ENCODE results near the gene TPH1.
A peak's percentile ranks its signal among the peaks of the same experiment; 100 is the strongest.

Gene TPH1

DNA sequence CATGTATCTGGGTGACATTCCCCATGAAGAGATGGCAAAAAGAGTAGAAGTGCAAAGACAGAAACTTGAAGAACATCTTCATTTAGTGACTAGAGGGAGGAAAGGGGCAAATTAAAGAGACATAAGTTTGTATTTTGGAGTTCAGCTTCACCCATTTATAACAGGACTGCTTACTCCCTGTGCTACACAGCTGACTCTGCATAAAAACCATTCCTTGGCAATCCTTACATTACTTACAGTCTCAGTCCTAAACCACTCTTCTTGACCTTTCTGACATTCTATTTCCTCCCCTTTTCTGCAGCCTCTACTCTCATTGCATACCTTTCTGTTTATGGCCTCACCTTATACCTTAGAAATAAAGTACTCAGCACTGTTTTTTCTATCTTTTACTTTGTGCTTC, 26.4 kb downstream of the TPH1 start:
- no peak overlapping the region for H3K27ac Mint-ChIP-seq
- H3K27me3 Mint-ChIP-seq (ENCODE audit: low read depth), result peaks cover 12% of the 10 kb centered on the region
- TF ChIP-seq CTCF (IDR thresholded peaks at IDR 0.05; ENCODE audit: unreplicated experiment in 3 of 3), result no peak
- no peaks in the 10 kb centered on the region for H3K9me3 Mint-ChIP-seq
- no peak overlapping the region for H3K4me3 Mint-ChIP-seq
- H3K4me1 Mint-ChIP-seq, result no peaks in the 10 kb centered on the region
- no peaks in the 10 kb centered on the region for H3K36me3 Mint-ChIP-seq (ENCODE audit: low read depth)

DNA sequence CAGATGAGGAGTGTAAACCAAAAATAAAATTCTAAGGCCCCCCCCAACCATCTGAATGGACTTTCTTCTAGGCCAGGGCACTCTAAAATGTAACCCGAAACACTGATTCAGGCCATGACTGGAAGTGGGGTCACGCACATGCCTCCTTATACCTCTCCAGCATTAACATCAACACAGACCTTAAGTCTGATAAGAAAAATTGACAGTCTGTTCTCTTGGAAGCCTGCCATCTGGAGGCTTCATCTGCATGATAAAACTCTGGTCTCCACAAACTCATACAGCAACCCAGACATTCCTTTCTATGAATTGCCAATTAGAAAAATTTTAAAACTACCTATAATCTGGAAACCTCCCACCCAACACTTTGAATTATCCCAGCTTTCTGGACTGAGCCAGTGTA, 29.3 kb downstream of the TPH1 start:
- Mint-ChIP-seq H3K4me3 (peak overlapping the region in 1 of 3 experiments; percentile 39), H3K9me3 (no peaks in the 10 kb centered on the region)
- no peak for TF ChIP-seq CTCF (IDR thresholded peaks at IDR 0.05; ENCODE audit: unreplicated experiment in 3 of 3)

GRCh38 chr11:18014876-18015275, 31.2 kb downstream of the TPH1 start:
- Mint-ChIP-seq H3K27me3 (ENCODE audit: low read depth) (peaks cover 27% of the 10 kb centered on the region), H3K36me3 (ENCODE audit: low read depth) (no peaks in the 10 kb centered on the region), H3K4me3 (peak overlapping the region; percentile 65 to 77 (median 69)), H3K4me1 (peaks cover 13% of the 10 kb centered on the region), H3K9me3 (no peaks in the 10 kb centered on the region), H3K27ac (no peak overlapping the region)
- TF ChIP-seq CTCF (IDR thresholded peaks at IDR 0.05; ENCODE audit: unreplicated experiment in 3 of 3), result no peak

More for the DNA sequence above, 29.3 kb downstream of the TPH1 start:
- Mint-ChIP-seq H3K4me1 (peaks cover 12% of the 10 kb centered on the region), H3K27me3 (ENCODE audit: low read depth) (peaks cover 25% of the 10 kb centered on the region), H3K36me3 (ENCODE audit: low read depth) (no peaks in the 10 kb centered on the region), H3K27ac (no peak overlapping the region)

- TF ChIP-seq CTCF (IDR thresholded peaks at IDR 0.05; ENCODE audit: unreplicated experiment in 3 of 3), result no peak
- Mint-ChIP-seq H3K27me3 (ENCODE audit: low read depth) (peaks cover 25% of the 10 kb centered on the region), H3K36me3 (ENCODE audit: low read depth) (no peaks in the 10 kb centered on the region), H3K4me3 (peak overlapping the region; percentile 95 to 99 (median 96)), H3K4me1 (peaks cover 13% of the 10 kb centered on the region), H3K27ac (peak overlapping the region; percentile 16 to 87 (median 61)), H3K9me3 (no peaks in the 10 kb centered on the region)
Observed at GRCh38 chr11:18013790-18014507, 32.1 kb downstream of the TPH1 start.

DNA sequence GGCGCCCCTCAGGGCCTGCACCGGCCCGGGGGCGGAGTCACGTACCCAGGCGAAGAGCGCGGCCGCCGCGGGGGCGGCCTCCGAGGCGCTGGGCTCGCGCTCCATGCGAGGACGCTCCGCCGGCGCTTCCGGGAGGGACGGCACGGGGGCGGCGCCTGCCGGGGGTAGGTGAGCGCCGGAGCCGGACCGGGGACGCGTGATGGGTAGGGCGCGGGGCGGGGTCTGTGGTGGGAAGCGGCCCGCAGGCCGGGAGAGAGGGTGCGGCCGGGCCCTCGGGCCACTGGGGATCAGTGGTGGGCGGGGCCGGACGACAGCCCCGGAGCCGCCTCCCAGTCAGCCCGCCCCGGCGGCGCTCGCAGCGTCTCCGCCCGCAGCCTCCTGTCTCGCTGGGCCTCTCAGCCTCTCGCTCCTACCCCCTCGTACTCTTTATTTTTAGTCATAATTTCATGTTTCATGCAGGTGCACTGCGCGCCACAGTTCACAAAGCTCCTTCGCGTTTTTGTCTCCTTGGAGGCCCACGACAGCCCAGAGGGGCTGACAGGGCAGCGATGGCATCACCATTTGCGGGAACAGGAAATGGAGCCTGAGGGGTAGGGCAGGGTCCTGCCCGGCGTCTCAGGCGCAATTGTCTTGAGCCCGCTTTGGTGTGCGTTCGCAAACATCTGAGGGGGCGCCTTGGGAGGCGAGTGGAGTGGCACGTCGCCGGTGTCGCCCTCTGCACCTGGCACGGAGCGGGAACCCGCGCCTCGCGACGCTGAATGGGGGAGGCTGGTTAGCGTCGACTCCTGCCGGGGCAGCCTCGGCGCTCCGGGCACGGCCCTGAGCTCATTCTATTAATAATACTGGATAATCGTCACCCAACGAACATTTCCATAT, 32.9 kb downstream of the TPH1 start, which contains the start of gene SERGEF:
SERGEF (minus strand) TSS at position 142 of the 876 bp plus-strand sequence; CDS start at position 105, 37 bp downstream.
- peak within 1 kb of the TSS; percentile 95 to 99 (median 96) for H3K4me3 Mint-ChIP-seq
- peaks cover 13% of the 10 kb centered on the region for H3K4me1 Mint-ChIP-seq
- no peaks in the 10 kb centered on the region for H3K36me3 Mint-ChIP-seq (ENCODE audit: low read depth)
- H3K9me3 Mint-ChIP-seq, result no peaks in the 10 kb centered on the region
- peak within 1 kb of the TSS; percentile 32 to 87 (median 61) for H3K27ac Mint-ChIP-seq
- H3K27me3 Mint-ChIP-seq (ENCODE audit: low read depth), result peaks cover 25% of the 10 kb centered on the region
- TF ChIP-seq CTCF (IDR thresholded peaks at IDR 0.05; ENCODE audit: unreplicated experiment in 3 of 3), result peak in 1 of 3 experiments; percentile 14
